GM12878 (cell line): ENCODE results near the gene SLC35G4. TPM values are rescaled to one million over a fixed set of nuclear protein-coding genes. Genes with fewer than 3 reads are reported as not detected.

Experiments
- ATAC-seq: fragments of 200-7000 bp; cut with Tn5 transposase; 3 replicates; pipeline ENCODE4 v1.9.1; 2020; ENCODE audit warnings: mild to moderate bottlenecking, moderate library complexity
- BruUV-seq: library from RNA; stranded (reverse); fragments of 400-500 nt; replicated peaks from 2 replicates; lab custom pipeline; 2021; lab: Mats Ljungman, UMichigan
- CTCF ChIA-PET: fragments of 300-600 bp; sonication (Branson Sonifier 250); formaldehyde crosslinking; extraction: SDS; loops from one replicate; lab custom pipeline; 2021; ENCODE audit warnings: inconsistent platforms; lab: Yijun Ruan, JAX
- POLR2A ChIA-PET: fragments of 350-600 bp; formaldehyde crosslinking; extraction: SDS; loops from one replicate; lab custom pipeline; 2021; ENCODE audit warnings: inconsistent platforms; lab: Charles Lee
- RAD21 ChIA-PET: fragments of 300-600 bp; sonication (Branson Sonifier 250); formaldehyde crosslinking; loops from one replicate; lab custom pipeline; 2023; ENCODE audit warnings: antibody characterized with exemption; ENCODE audit not compliant: unreplicated experiment; lab: Charles Lee
- SMC1A ChIA-PET: fragments of 300-600 bp; sonication (Branson Sonifier 250); formaldehyde crosslinking; loops from one replicate; lab custom pipeline; 2023; ENCODE audit not compliant: unreplicated experiment, uncharacterized antibody; lab: Charles Lee
- DNase-seq: peaks from one replicate; pipeline ENCODE4 v3.0.0-alpha.2; 2011; ENCODE audit warnings: low read depth, low spot score
- FAIRE-seq: peaks from 3 replicates; lab custom pipeline; 2011; peaks lifted over from hg19 to GRCh38; lab: Jason Lieb, UNC
- H2AFZ ChIP-seq: 2 replicates; pipeline ENCODE4 v1.6.0; 2011; ENCODE audit warnings: low read depth, low read length, control low read depth; ENCODE audit not compliant: control insufficient read depth
- H3K27ac ChIP-seq: 2 replicates; pipeline ENCODE4 v1.5.1; 2011; ENCODE audit warnings: control low read depth; ENCODE audit not compliant: control insufficient read depth, insufficient read depth
- H3K27me3 ChIP-seq, 2 experiments: replicated peaks in 1 of 2; 2 replicates each; pipeline versions ENCODE4 v1.6.0 to v1.6.1; 2011; ENCODE audit warnings: low read length in 1 of 2; ENCODE audit not compliant: control insufficient read depth in 2 of 2, insufficient read depth in 2 of 2
- H3K36me3 ChIP-seq, 2 experiments: 2 replicates each; pipeline ENCODE4 v1.5.1; 2011; ENCODE audit warnings: low read length in 1 of 2; ENCODE audit not compliant: control insufficient read depth in 2 of 2, insufficient read depth in 2 of 2
- H3K4me1 ChIP-seq: 2 replicates; pipeline ENCODE4 v1.6.1; 2011; ENCODE audit warnings: mild to moderate bottlenecking, low read length, moderate library complexity, mixed read lengths; ENCODE audit not compliant: control insufficient read depth, insufficient read depth
- H3K4me2 ChIP-seq: 2 replicates; pipeline ENCODE4 v1.6.0; 2011; ENCODE audit warnings: control low read depth; ENCODE audit not compliant: control insufficient read depth, insufficient read depth
- H3K4me3 ChIP-seq: fragments of 200-600 bp; sonication (generic); 2 replicates; pipeline ENCODE4 v1.5.1; 2016
- H3K79me2 ChIP-seq: 2 replicates; pipeline ENCODE4 v1.6.0; 2011; ENCODE audit warnings: low read length; ENCODE audit not compliant: control insufficient read depth, insufficient read depth
- H3K9ac ChIP-seq: 2 replicates; pipeline ENCODE4 v1.8.0; 2011; ENCODE audit warnings: low read length, control low read depth, mixed read lengths; ENCODE audit not compliant: control insufficient read depth, insufficient read depth
- H3K9me3 ChIP-seq: replicated peaks from 3 replicates; pipeline ENCODE4 v1.5.1; 2011; ENCODE audit warnings: mild to moderate bottlenecking, low read length; ENCODE audit not compliant: control insufficient read depth, insufficient read depth
- H4K20me1 ChIP-seq: 2 replicates; pipeline ENCODE4 v1.6.0; 2011; ENCODE audit not compliant: control insufficient read depth, insufficient read depth
- FOS ChIP-seq: IDR thresholded peaks from 3 replicates; pipeline ENCODE4 v1.6.1; 2011; ENCODE audit warnings: borderline replicate concordance; ENCODE audit not compliant: insufficient read length; ENCODE audit errors: extremely low read depth
- NFYA ChIP-seq: IDR thresholded peaks from 2 replicates; pipeline ENCODE4 v1.6.1; 2011; ENCODE audit warnings: low read depth, mild to moderate bottlenecking, low read length, improper control_type of control experiment, borderline replicate concordance
- PML ChIP-seq: IDR thresholded peaks from 2 replicates; pipeline ENCODE4 v1.6.1; 2012; ENCODE audit warnings: low read length, inconsistent platforms
- POLR2AphosphoS5 ChIP-seq: IDR thresholded peaks from 2 replicates; pipeline ENCODE4 v1.6.1; 2011; ENCODE audit warnings: mild to moderate bottlenecking, low read length, inconsistent platforms
- SRF ChIP-seq, 2 experiments: IDR thresholded peaks; 2 replicates each; pipeline ENCODE4 v1.6.1; 2011; ENCODE audit warnings: low read depth in 2 of 2, low read length in 2 of 2, mild to moderate bottlenecking in 1 of 2, moderate library complexity in 1 of 2
- ZNF24 ChIP-seq: fragments of 450-650 bp; IDR thresholded peaks from 2 replicates; pipeline ENCODE4 v1.6.1; 2017; ENCODE audit warnings: antibody characterized with exemption, mild to moderate bottlenecking
- WGBS: methylation state at CpG from one replicate; pipeline ENCODE4 v1.1.6; 2016; ENCODE audit warnings: low lambda C conversion rate; ENCODE audit not compliant: insufficient replicate concordance, insufficient coverage; ENCODE audit errors: missing lambda C conversion rate; 5-methylcytosine and 5-hydroxymethylcytosine counted together
- in situ Hi-C: fragments of 300-500 bp; cut with MboI; formaldehyde crosslinking; loops from 9 replicates; pipeline ENCODE4 v1.14.3; 2018; ENCODE audit warnings: mixed read lengths
- intact Hi-C: fragments of 100-400 bp; cut with micrococcal nuclease; formaldehyde crosslinking; loops from one replicate; pipeline ENCODE4 v1.14.2; 2022; ENCODE audit not compliant: unreplicated experiment
- polyA plus RNA-seq, 11 experiments: library from polyadenylated mRNA; depleted of rRNA in 4 of 11; unstranded in 6 of 11; stranded (reverse) in 5 of 11; fragments of >200 nt; fragmentation: Nextera tagmentation in 4 of 11; fragmentation: Illumina TruSeq in 1 of 11; extraction: Ambion mirVana in 4 of 11; extraction: Trizol in 1 of 11; gene quantifications; 1 replicate in 1 of 11; 2 replicates in 10 of 11; pipeline versions ENCODE4 v1.2.1 to v1.2.3, GENCODE V29; 2011 to 2016; ENCODE audit warnings: inconsistent platforms in 2 of 11, missing spikeins in 2 of 11, low read depth in 1 of 11
- total RNA-seq, 4 experiments: library from RNA; depleted of rRNA in 3 of 4; stranded (reverse); fragments of >200 nt in 3 of 4; fragmentation: Illumina TruSeq in 1 of 4; extraction: Trizol in 1 of 4; gene quantifications; 2 replicates each; pipeline versions ENCODE4 v1.2.1 to v1.2.3, GENCODE V29; 2013 to 2021
- TF ChIP-seq, protein P1 (sequence below): fragments of 450-650 bp; IDR thresholded peaks from 2 replicates; pipeline ENCODE4 v1.6.1; 2017; ENCODE audit warnings: mild to moderate bottlenecking, low read depth, inconsistent platforms; ENCODE audit not compliant: poor library complexity, severe bottlenecking

The SLC35G4 gene
- total and polyA plus RNA-seq, 10 of the 15 experiments (the other 5 are each of a cell fraction or from before 2014, with no cell fraction given) = not detected

DNA sequence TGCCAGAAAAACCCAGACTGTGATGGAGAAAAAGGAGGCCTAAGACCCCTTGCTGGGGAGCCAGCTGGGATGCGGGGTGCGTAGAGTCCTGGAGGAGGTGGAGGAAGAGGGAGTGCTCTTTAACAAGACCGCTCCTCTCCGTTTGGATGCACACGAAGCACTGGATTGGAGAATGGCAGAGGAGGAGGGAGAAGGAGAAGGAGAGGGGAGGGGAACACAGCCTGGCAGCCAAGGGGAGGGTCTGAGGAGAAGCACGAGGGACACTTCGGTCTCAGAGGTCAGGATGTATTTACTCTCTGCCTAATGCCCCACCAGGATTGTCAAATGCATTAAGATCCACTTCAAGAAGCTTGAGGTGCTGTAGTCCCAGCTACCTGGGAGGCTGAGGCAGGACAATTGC, 42.0 kb upstream of the SLC35G4 start:
- TF ChIP-seq FOS = no peak
- TF ChIP-seq, protein P1, sequence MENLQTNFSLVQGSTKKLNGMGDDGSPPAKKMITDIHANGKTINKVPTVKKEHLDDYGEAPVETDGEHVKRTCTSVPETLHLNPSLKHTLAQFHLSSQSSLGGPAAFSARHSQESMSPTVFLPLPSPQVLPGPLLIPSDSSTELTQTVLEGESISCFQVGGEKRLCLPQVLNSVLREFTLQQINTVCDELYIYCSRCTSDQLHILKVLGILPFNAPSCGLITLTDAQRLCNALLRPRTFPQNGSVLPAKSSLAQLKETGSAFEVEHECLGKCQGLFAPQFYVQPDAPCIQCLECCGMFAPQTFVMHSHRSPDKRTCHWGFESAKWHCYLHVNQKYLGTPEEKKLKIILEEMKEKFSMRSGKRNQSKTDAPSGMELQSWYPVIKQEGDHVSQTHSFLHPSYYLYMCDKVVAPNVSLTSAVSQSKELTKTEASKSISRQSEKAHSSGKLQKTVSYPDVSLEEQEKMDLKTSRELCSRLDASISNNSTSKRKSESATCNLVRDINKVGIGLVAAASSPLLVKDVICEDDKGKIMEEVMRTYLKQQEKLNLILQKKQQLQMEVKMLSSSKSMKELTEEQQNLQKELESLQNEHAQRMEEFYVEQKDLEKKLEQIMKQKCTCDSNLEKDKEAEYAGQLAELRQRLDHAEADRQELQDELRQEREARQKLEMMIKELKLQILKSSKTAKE = no peak
- TF ChIP-seq, all 136 proteins: peak for 0
- FAIRE-seq (no peak), ATAC-seq (no peak), DNase-seq (no peak)
- Histone ChIP-seq H3K27ac (no peak overlapping the region), H2AFZ (no peak overlapping the region), H3K36me3 (no peaks in the 10 kb centered on the region), H3K4me1 (no peaks in the 10 kb centered on the region; the same call in 1 of the 2 replicates), H3K27me3 (peaks cover 0 to 3% of the 10 kb centered on the region in 2 experiments; a peak in 1 of 4 replicates), H3K9me3 (no peaks in the 10 kb centered on the region), H3K79me2 (no peaks in the 10 kb centered on the region), H4K20me1 (no peaks in the 10 kb centered on the region), H3K9ac (no peak overlapping the region), H3K4me3 (no peak overlapping the region), H3K4me2 (no peak overlapping the region)
- 38% methylated on average over 4 of the region's 7 CpGs for WGBS
- in situ Hi-C loops = no loop called here
- ChIA-PET RAD21 (interaction anchor here (2.1 kb wide), 1 partner anchor 14 kb away, joined by 6 read pairs; no protein-coding TSS in a partner anchor), CTCF (no interaction called here), SMC1A (no interaction called here), POLR2A (no interaction called here)
- BruUV-seq = no TSS peak
- intact Hi-C loops = no loop called here

- no TSS peak for BruUV-seq
Observed at GRCh38 chr18:11570073-11570588, 39.3 kb upstream of the SLC35G4 start.

More at GRCh38 chr18:11570073-11570588, 39.3 kb upstream of the SLC35G4 start:
- no peaks in the 10 kb centered on the region for H3K36me3 ChIP-seq
- WGBS = 57% methylated on average over 8 of the region's 10 CpGs
- no peaks in the 10 kb centered on the region for H3K79me2 ChIP-seq
- H3K4me3 ChIP-seq = no peak overlapping the region
- ChIA-PET SMC1A (no interaction called here), RAD21 (no interaction called here), POLR2A (no interaction called here), CTCF (interaction anchor here (0.6 to 1.8 kb wide), 2 partner anchors 17 to 163 kb away, joined by 3 to 9 read pairs; no protein-coding TSS in a partner anchor)
- no peaks in the 10 kb centered on the region for H3K9me3 ChIP-seq
- H3K27me3 ChIP-seq = peaks cover 0 to 3% of the 10 kb centered on the region in 2 experiments; a peak in 1 of 4 replicates
- no peak for DNase-seq
- no peak for FAIRE-seq
- no peak overlapping the region for H2AFZ ChIP-seq
- H3K27ac ChIP-seq = no peak overlapping the region
- no peaks in the 10 kb centered on the region; the same call in 1 of the 2 replicates for H3K4me1 ChIP-seq
- intact Hi-C loops (no loop called here), in situ Hi-C loops (no loop called here)
- TF ChIP-seq POLR2AphosphoS5 (no peak), SRF (IDR thresholded peaks at IDR 0.05; ENCODE audit: low read depth in 2 of 2, low read length in 2 of 2) (no peak), ZNF24 (no peak), NFYA (no peak), PML (no peak)
- no peaks in the 10 kb centered on the region for H4K20me1 ChIP-seq
- H3K9ac ChIP-seq = no peak overlapping the region
- ATAC-seq = no peak
- no peak overlapping the region for H3K4me2 ChIP-seq
